Keratinocyte (primary cell): ENCODE results near the gene SLC6A17. TPM values are rescaled to one million over a fixed set of nuclear protein-coding genes. Genes with fewer than 3 reads are reported as not detected.

Experiments
- DNase-seq: peaks from one replicate; pipeline ENCODE4 v3.0.0-alpha.2; 2011; ENCODE audit warnings: low read depth, missing footprints, low spot score
- FAIRE-seq: peaks from 2 replicates; lab custom pipeline; 2011; peaks lifted over from hg19 to GRCh38; lab: Jason Lieb, UNC
- H2AFZ ChIP-seq: 2 replicates; pipeline ENCODE4 v1.6.0; 2012; ENCODE audit warnings: low read length, control low read depth, inconsistent platforms; ENCODE audit not compliant: control insufficient read depth
- H3K27ac ChIP-seq: 2 replicates; pipeline ENCODE4 v1.5.1; 2011; ENCODE audit warnings: low read length; ENCODE audit not compliant: control insufficient read depth, insufficient read depth
- H3K27me3 ChIP-seq: 3 replicates; pipeline ENCODE4 v1.6.0; 2011; ENCODE audit warnings: low read length; ENCODE audit not compliant: control insufficient read depth, insufficient read depth; ENCODE audit errors: extremely low read depth
- H3K36me3 ChIP-seq, 2 experiments: 2 replicates in 1 of 2; 3 replicates in 1 of 2; pipeline ENCODE4 v1.5.1; 2011; ENCODE audit warnings: low read length in 2 of 2, mild to moderate bottlenecking in 1 of 2; ENCODE audit not compliant: control insufficient read depth in 2 of 2, insufficient read depth in 2 of 2; ENCODE audit errors: extremely low read depth in 1 of 2
- H3K4me1 ChIP-seq: 3 replicates; pipeline ENCODE4 v1.5.1; 2011; ENCODE audit warnings: low read length; ENCODE audit not compliant: control insufficient read depth, insufficient read depth; ENCODE audit errors: extremely low read depth
- H3K4me2 ChIP-seq: 3 replicates; pipeline ENCODE4 v1.6.0; 2011; ENCODE audit warnings: low read depth, low read length; ENCODE audit not compliant: control insufficient read depth, insufficient read depth; ENCODE audit errors: extremely low read depth
- H3K4me3 ChIP-seq, 3 experiments: fragments of 200-600 bp in 1 of 3; sonication (generic) in 1 of 3; 2 replicates in 2 of 3; 3 replicates in 1 of 3; pipeline ENCODE4 v1.5.1; 2011 to 2016; ENCODE audit warnings: low read length in 3 of 3, mild to moderate bottlenecking in 3 of 3, control low read depth in 2 of 3, inconsistent platforms in 1 of 3, low read depth in 1 of 3, mixed read lengths in 1 of 3, mixed run types in 1 of 3, moderate library complexity in 1 of 3; ENCODE audit not compliant: control insufficient read depth in 2 of 3, insufficient read depth in 2 of 3; ENCODE audit errors: extremely low read depth in 1 of 3
- H3K79me2 ChIP-seq: 2 replicates; pipeline ENCODE4 v1.6.0; 2012; ENCODE audit warnings: low read length; ENCODE audit not compliant: control insufficient read depth, insufficient read depth
- H3K9ac ChIP-seq: 3 replicates; pipeline ENCODE4 v1.6.0; 2011; ENCODE audit warnings: low read length; ENCODE audit not compliant: control insufficient read depth, insufficient read depth; ENCODE audit errors: extremely low read depth
- H3K9me1 ChIP-seq: 3 replicates; pipeline ENCODE4 v1.6.0; 2011; ENCODE audit warnings: low read length; ENCODE audit not compliant: control insufficient read depth, insufficient read depth; ENCODE audit errors: extremely low read depth
- H3K9me3 ChIP-seq: 2 replicates; pipeline ENCODE4 v1.5.1; 2012; ENCODE audit warnings: low read depth, low read length; ENCODE audit not compliant: control insufficient read depth
- H4K20me1 ChIP-seq: 3 replicates; pipeline ENCODE4 v1.6.0; 2011; ENCODE audit warnings: low read length; ENCODE audit not compliant: control insufficient read depth, insufficient read depth; ENCODE audit errors: extremely low read depth
- CTCF ChIP-seq, 3 experiments: IDR thresholded peaks in 1 of 3; conservative IDR thresholded peaks in 1 of 3; optimal IDR thresholded peaks in 1 of 3; 2 replicates in 2 of 3; 3 replicates in 1 of 3; pipeline versions ENCODE3 to v1.5.1; 2011; ENCODE audit warnings: low read length in 3 of 3, mild to moderate bottlenecking in 3 of 3, moderate library complexity in 2 of 3, control low read depth in 1 of 3, inconsistent platforms in 1 of 3; ENCODE audit not compliant: insufficient read depth in 2 of 3; ENCODE audit errors: extremely low read depth in 1 of 3
- EZH2 ChIP-seq: IDR thresholded peaks from one replicate; pipeline ENCODE4 v1.6.1; 2012; ENCODE audit warnings: inconsistent platforms, mild to moderate bottlenecking, low read length, moderate library complexity
- dilution Hi-C: fragments of 300-500 bp; cut with MboI; formaldehyde crosslinking; loops from one replicate; pipeline ENCODE4 v1.7.0; 2020; ENCODE audit warnings: low sequenced_read_pairs; ENCODE audit not compliant: extremely low pct_ligation_motif_present
- polyA plus RNA-seq, 5 experiments: library from polyadenylated mRNA; depleted of rRNA in 3 of 5; stranded (reverse) in 3 of 5; stranded (forward) in 1 of 5; unstranded in 1 of 5; fragments of >200 nt; gene quantifications; 1 replicate in 1 of 5; 2 replicates in 3 of 5; 3 replicates in 1 of 5; pipeline versions ENCODE4 v1.2.1 to v1.2.3, GENCODE V29; 2011 to 2012; ENCODE audit warnings: missing spikeins in 2 of 5, low read depth in 1 of 5, low replicate concordance in 1 of 5

Gene SLC6A17
- polyA plus RNA-seq, 1 donor (not counting 4 experiments of a cell fraction or from before 2014, with no cell fraction given) = 0.25 TPM

- FAIRE-seq (no peak), DNase-seq (no peak)
- H4K20me1 ChIP-seq = no peaks in the 10 kb centered on the region
- dilution Hi-C loops = no loop called here
- no peak overlapping the region for H3K9ac ChIP-seq
- no peaks in the 10 kb centered on the region for H3K27me3 ChIP-seq
- peaks cover 3% of the 10 kb centered on the region for H3K9me1 ChIP-seq
- no peaks in the 10 kb centered on the region for H3K79me2 ChIP-seq
- no peak overlapping the region for H3K4me3 ChIP-seq
- no peak overlapping the region for H3K27ac ChIP-seq
- H3K9me3 ChIP-seq = no peaks in the 10 kb centered on the region
- no peak overlapping the region for H2AFZ ChIP-seq
- H3K4me2 ChIP-seq = no peak overlapping the region
- H3K36me3 ChIP-seq = peaks cover 0 to 1% of the 10 kb centered on the region in 2 experiments
- peaks cover 4% of the 10 kb centered on the region for H3K4me1 ChIP-seq
- TF ChIP-seq CTCF (optimal IDR thresholded peaks at IDR 0.05 in 1 of 3, IDR thresholded peaks at IDR 0.05 in 1 of 3, conservative IDR thresholded peaks at IDR 0.05 in 1 of 3; ENCODE audit: extremely low read depth in 1 of 3, insufficient read depth in 2 of 3, low read length in 3 of 3) = no peak
- TF ChIP-seq EZH2 = no peak
Measured at GRCh38 chr1:110223127-110223526, 72.8 kb downstream of the SLC6A17 start.

GRCh38 chr1:110223581-110223980, 73.3 kb downstream of the SLC6A17 start:
- no peaks in the 10 kb centered on the region for H3K9me3 ChIP-seq
- peaks cover 0 to 1% of the 10 kb centered on the region in 2 experiments for H3K36me3 ChIP-seq
- dilution Hi-C loops = no loop called here
- H3K79me2 ChIP-seq = no peaks in the 10 kb centered on the region
- H3K4me1 ChIP-seq = peaks cover 8% of the 10 kb centered on the region
- H3K27ac ChIP-seq = no peak overlapping the region
- H3K9ac ChIP-seq = no peak overlapping the region
- H2AFZ ChIP-seq = no peak overlapping the region
- no peak overlapping the region for H3K4me2 ChIP-seq
- no peak for TF ChIP-seq EZH2
- no peak for TF ChIP-seq CTCF (optimal IDR thresholded peaks at IDR 0.05 in 1 of 3, IDR thresholded peaks at IDR 0.05 in 1 of 3, conservative IDR thresholded peaks at IDR 0.05 in 1 of 3; ENCODE audit: extremely low read depth in 1 of 3, insufficient read depth in 2 of 3, low read length in 3 of 3)
- no peaks in the 10 kb centered on the region for H3K27me3 ChIP-seq
- no peak overlapping the region for H3K4me3 ChIP-seq
- DNase-seq (no peak), FAIRE-seq (no peak)
- H4K20me1 ChIP-seq = no peaks in the 10 kb centered on the region
- H3K9me1 ChIP-seq = peaks cover 3% of the 10 kb centered on the region
